ENCODE data around the gene KLF17. TPM values are rescaled to one million over a fixed set of nuclear protein-coding genes. Genes with fewer than 3 reads are reported as not detected.

KLF17 gene
- total and polyA plus RNA-seq, 2 of the 8 experiments (the other 6 are each of a cell fraction or from before 2014, with no cell fraction given): not detected

DNA sequence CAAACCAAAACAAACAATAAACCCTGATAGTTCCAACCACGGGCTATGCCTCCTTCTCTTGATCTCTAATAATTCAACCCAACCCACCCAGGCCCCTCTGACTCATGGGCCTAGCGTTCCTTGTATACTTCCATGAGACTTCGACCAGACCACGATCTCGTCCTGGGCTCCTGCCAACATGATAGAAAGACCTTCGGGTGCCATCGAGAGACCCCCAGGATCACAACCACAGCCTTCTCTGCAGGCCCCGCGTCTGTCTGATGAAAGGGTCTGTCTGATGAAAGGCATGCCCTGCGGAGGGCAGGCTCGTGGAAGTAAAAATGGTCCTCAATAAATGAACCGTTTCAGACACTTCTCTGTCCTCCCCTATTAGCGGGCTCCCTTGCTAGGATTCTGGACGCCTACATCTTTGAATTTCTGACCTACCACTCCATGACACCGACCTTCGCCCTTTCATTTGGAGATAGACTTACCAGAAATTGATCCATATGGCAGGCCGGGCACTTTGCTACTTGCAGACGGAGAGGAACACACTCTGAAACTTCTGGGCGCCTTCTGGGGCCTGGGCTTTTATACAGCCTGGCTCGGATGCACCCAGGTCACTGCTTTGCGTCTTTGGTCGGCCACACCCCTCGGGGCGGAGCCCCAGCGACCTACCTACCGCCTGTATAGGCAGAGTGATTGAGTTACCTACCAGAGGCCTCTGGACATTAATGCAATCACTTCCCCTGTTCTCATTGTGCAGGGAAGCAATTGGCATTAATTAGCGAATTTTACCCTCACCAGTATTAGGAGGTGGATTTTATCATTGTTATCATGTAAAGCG, 28.1 kb downstream of the KLF17 start (continued):
- TF ChIP-seq RFX5 (IDR thresholded peaks at IDR 0.05; ENCODE audit: borderline replicate concordance, low read depth, low read length) (no peak), HDAC6 (IDR thresholded peaks at IDR 0.05; ENCODE audit: low read depth, low read length) (no peak), SRF (IDR thresholded peaks at IDR 0.05; ENCODE audit: low read depth, low read length) (no peak), FOSL1 (IDR thresholded peaks at IDR 0.05; ENCODE audit: insufficient read depth, low read depth, low read length) (no peak), TEAD4 (IDR thresholded peaks at IDR 0.05; ENCODE audit: low read depth, low read length) (no peak), TAF7 (optimal IDR thresholded peaks at IDR 0.05; ENCODE audit: borderline replicate concordance, low read depth, low read length) (no peak), ASH2L (IDR thresholded peaks at IDR 0.05; ENCODE audit: low read length) (no peak), TBP (IDR thresholded peaks at IDR 0.05; ENCODE audit: low read depth, low read length) (no peak), KDM4A (IDR thresholded peaks at IDR 0.05; ENCODE audit: low read depth, low read length, severe bottlenecking) (no peak), SP4 (IDR thresholded peaks at IDR 0.05; ENCODE audit: low read length) (no peak), BACH1 (IDR thresholded peaks at IDR 0.05; ENCODE audit: low read length) (no peak), SIN3A (conservative IDR thresholded peaks at IDR 0.05 in 1 of 2, IDR thresholded peaks at IDR 0.05 in 1 of 2; ENCODE audit: low read depth in 1 of 2, low read length in 2 of 2) (no peak)
- TF ChIP-seq, protein P1, sequence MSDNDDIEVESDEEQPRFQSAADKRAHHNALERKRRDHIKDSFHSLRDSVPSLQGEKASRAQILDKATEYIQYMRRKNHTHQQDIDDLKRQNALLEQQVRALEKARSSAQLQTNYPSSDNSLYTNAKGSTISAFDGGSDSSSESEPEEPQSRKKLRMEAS (IDR thresholded peaks at IDR 0.05): no peak

Measured in H1 (cell line).